GM18909 (cell line): ENCODE results near the gene PHYHIPL.
"Not testable (repeated sequence)": the region's sequence is repeated elsewhere in the genome, so short reads cannot be mapped to it uniquely, and the experiment has no call there.

Experiments used
- ATAC-seq: cut with Tn5 transposase; IDR thresholded peaks from one replicate; pipeline ENCODE4 v1.9.1; 2021; ENCODE audit warnings: mild to moderate bottlenecking; ENCODE audit not compliant: unreplicated experiment, poor library complexity

The PHYHIPL gene

DNA sequence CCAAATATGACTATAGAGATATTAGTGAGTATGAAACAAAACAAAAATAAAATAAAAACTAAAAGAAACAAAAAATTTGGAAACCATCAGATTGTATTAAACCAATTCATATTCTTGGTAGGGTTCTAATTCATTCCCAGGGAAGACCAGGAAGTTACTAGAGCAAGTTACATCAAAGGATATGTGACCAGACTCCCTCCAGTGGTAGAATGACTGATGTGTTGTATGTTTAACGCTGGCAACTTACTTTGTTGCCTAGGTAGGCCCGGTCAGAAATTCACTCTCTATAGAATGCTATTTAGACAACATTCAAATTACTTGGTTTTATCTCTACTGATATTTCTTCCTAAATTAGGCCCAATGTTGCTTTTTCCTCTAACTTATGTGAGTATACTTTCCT is 5.2 kb downstream of the PHYHIPL start:
- no peak for ATAC-seq

- no peak for ATAC-seq
Measured at GRCh38 chr10:59190332-59190731, 13.9 kb downstream of the PHYHIPL start.

DNA sequence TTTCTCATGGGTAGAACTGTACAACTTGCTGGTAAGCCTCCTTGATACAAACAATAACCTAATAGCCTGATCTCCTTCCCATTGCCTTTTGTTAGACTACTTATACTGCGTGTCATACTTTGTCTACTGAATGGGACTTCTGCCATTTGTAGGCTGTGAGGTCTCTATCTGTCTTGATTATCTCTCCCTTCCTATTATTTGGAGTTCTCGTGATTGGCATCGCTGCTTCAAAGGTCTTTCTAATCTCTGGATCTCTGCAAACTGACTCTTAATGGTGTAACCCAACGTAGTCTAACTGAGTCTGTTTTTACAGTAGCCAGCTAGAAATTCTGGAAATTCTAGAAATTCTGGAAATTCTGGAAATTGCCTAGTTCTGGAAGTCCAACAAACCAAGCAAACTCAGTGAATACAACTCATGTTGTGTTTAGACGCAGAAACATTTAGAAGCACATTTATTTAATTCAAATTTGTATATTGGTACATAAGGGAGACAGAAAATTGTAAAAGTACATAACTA is 29.8 kb downstream of the PHYHIPL start:
- no peak for ATAC-seq

DNA sequence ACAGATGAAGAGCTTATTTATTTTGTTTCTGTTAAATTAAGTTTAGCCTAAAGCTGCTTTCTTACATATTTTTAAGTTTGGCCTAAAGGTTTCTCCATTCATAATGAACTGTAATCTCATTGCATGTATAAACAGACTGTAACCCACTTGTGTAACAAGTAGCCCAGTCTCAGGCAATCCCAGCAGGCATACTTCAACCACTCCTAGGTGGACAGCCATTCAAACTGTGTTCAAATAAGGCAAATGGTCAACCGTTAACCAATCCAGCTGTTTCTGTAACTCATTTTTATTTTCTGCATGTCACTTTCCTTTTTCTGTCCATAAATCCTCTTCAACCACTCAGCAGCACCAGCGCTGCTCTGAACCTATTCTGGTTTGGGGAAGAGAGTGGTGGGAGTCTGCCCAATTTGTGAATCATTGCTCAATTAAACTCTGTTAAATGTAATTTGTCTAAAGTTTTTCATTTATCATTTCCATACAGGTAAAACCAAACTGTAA is 35.9 kb downstream of the PHYHIPL start:
- no peak for ATAC-seq

DNA sequence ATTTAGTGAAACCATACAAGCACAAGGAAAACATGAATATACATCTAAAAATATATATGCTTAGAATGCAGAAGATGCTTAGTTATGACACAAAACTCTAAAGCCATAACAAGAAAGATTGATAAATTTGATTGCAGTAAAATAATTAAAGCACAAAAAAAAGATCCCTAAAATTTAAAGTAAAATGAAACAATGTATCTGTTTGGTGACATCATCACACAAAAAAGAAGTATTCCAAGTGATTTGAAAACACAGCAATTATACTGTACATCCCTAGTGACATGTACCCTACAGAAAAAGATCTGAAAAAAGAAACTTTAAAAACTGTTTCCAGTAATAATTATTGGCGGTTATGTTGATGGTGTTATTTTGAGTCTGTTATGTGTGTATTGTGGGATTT is 37.7 kb downstream of the PHYHIPL start:
- no peak for ATAC-seq

- ATAC-seq, result no peak
Measured at GRCh38 chr10:59216178-59216869, 39.9 kb downstream of the PHYHIPL start.

GRCh38 chr10:59222788-59223187 is 46.3 kb downstream of the PHYHIPL start:
- ATAC-seq, result no peak

DNA sequence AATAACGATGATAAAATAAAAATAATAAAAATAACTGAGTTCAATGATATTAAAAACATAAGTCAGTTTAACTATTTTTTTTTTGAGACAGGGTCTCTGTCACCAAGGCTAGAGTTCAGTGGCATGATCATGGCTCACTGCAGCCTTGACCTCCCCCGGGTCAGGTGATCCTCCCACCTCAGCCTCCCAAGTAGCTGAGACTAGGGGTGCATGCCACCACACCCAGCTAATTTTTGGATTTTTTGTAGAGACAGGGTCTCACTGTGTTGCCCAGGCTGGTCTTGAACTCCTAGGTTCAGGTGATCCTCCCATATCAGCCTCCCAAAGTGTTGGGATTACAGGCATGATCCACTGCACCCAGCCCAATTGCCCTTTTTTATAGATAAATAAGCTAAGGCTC is 47.2 kb downstream of the PHYHIPL start:
- not testable (repeated sequence) for ATAC-seq

DNA sequence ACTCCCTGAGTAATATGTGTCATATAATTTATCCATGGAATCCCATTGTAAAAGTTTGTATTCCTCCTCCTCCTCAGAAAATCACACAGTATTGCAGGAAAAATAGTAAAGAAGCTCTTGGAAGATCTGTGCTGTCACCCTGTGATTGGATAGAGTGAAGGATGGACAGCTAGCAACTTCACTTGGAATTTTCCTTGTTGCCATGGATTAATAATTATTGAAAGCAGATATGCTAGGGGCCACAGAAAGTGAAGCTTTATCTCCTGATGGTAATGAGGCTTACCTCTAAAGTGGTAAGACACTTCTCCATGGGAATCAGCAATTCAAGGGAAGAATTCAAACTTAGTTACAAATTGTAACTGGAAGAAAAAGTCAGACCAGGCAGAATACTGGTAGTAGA is 48.8 kb downstream of the PHYHIPL start:
- no peak for ATAC-seq

DNA sequence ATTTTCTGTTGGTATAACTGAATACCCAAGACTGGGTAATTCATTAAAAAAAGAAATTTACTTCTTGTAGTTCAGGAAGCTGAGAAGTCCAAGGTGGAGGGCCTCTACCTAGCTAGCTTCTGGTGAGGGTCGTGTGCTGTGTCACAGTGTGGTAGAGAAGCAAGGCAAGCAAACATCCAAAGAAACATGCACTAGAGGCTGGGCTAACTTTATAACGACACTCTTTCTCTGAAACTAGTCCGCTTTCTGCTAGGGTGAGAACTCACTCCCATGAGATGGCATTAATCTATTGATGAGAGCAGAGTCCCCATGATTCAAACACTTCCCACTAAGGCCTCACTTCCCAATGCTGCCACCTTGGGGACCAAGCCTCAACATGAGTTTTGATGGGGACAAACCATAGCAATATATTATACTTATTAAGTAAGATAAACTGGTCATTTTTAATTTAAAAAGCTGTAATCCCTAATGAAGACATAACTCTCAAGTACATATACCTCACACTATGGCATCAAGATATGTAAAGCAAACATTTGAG is 50.8 kb downstream of the PHYHIPL start:
- ATAC-seq, result no peak

- ATAC-seq, result no peak
Measured at GRCh38 chr10:59229441-59229840, 53.0 kb downstream of the PHYHIPL start.

DNA sequence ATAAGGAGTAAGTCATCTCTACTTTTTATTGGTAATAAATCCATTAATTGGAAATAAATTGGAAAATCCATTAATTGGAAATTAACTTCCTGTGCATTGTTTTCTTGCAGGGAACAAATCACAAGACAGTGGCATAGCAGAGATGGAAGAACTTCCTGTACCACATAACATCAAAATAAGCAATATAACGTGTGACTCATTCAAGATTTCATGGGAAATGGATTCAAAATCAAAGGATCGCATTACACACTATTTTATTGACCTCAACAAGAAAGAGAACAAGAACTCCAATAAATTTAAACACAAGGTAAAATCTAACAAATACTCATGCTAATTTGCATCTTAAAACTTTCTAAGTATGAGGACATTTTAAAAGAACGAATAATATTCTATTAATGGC is 57.8 kb downstream of the PHYHIPL start:
- ATAC-seq, result no peak

- ATAC-seq, result no peak
Measured at GRCh38 chr10:59234816-59235429, 58.5 kb downstream of the PHYHIPL start.

- ATAC-seq, result no peak
Measured at GRCh38 chr10:59236064-59236697, 59.7 kb downstream of the PHYHIPL start.

DNA sequence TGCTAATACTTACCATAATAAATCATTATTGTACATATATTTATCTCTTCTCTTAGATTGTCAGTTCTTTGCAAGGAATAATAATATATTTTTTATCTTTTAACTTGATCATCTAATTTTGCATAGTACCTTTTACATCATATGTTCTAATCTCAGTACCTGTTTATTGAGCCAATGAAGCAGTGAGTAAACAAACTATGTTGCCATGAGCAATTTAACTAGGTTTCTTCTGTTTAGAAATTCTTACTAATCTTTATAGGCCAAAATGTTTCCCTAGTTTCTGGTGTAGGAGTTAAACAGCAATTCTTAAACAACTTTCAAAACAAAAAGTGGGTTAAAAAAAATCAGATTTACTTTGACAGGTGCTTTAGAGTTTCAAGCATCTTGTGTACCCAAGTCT is 61.3 kb downstream of the PHYHIPL start:
- ATAC-seq, result no peak

DNA sequence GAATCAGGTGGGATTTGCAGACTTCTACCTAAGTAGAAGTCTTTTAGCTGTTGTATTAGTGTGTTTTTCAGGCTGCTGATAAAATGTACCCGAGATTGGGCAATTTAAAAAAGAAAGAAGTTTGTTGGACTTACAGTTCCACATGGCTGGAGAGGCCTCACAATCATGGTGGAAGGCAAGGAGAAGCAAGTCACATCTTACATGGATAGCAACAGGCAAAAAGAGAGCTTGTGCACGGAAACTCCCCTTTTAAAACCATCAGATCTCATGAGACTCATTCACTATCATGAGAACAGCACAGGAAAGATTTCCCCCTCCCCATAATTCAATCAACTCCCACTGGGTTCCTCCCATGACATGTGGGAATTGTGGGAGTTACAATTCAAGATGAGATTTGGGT is 62.7 kb downstream of the PHYHIPL start:
- not testable (repeated sequence) for ATAC-seq

GRCh38 chr10:59240582-59241183 is 64.2 kb downstream of the PHYHIPL start:
- no peak for ATAC-seq

DNA sequence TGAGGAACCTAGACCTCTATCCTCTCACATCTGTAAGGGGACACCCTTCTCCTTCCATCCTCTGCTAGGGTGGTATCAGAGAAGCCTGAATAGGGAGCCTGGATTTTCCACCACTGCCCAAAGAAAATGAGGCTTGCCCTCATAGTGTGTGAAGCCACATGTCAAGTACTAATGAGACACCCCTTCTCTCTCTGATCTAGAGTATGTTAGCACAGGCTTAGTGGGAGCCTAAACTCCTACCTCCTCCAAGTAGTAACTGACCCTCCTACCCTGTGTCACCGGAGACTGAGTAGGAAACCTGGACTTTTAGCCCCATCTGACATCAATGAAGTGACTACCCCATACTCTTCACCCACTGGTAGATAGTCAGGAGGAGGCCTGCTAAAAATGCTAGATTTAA is 65.6 kb downstream of the PHYHIPL start:
- no peak for ATAC-seq

DNA sequence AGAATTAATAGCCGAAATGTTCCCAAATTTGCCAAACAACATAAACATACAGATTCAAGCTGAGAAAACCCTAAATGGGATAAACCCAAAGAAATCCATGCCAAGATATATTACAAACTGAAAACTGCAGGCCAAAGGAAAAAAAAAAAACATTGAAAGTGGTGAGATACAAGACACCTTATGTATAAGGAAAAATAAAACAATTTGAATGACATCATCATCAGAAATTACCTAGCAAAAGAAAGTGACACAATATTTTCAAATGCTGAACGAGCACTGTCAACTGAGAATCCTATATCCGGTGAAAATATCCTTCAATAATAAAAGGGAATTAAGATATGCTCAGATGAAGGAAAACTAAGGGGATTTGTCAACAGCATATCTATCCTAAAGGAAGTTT is 66.5 kb downstream of the PHYHIPL start:
- ATAC-seq, result no peak

GRCh38 chr10:59243611-59244195 is 67.3 kb downstream of the PHYHIPL start:
- ATAC-seq, result no peak
